Erythroblast (primary cell): Measurements from ENCODE around the gene LGMN.

Experiments
- DNase-seq, 2 experiments: peaks; one replicate each; lab custom pipeline; 2025; lab: John Stamatoyannopoulos, UW
- GATA1 ChIP-seq: IDR thresholded peaks from 2 replicates; pipeline ENCODE4 v1.6.1; 2011; ENCODE audit warnings: low read depth, mild to moderate bottlenecking, control low read depth, low read length, moderate library complexity
- POLR2A ChIP-seq: IDR thresholded peaks from 2 replicates; pipeline ENCODE4 v1.6.1; 2011; ENCODE audit warnings: mild to moderate bottlenecking, low read length

Gene LGMN

GRCh38 chr14:92747701-92748258 is 647 bp downstream of the LGMN start:
- TF ChIP-seq POLR2A (no peak), GATA1 (no peak)
- no peak for DNase-seq

DNA sequence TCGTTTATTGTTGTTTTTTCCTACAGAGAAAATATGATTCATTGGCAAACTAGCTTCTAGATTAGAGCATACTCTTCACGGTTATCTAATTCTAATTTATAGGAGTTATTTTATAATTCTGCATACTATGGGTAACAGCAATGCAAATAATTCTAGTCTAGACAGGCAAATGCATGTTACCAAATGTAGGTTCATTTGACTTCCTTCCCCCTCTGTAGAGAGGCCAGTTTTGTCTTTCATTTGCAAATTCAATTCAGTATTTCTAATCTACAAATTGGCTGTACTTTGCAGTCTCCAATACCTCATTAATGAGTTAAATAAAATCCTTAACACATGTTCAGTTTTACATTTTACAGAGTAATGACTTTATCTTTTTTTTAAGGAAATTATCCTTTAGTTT is 4.2 kb downstream of the LGMN start:
- no peak for DNase-seq
- TF ChIP-seq GATA1: no peak
- no peak for TF ChIP-seq POLR2A

DNA sequence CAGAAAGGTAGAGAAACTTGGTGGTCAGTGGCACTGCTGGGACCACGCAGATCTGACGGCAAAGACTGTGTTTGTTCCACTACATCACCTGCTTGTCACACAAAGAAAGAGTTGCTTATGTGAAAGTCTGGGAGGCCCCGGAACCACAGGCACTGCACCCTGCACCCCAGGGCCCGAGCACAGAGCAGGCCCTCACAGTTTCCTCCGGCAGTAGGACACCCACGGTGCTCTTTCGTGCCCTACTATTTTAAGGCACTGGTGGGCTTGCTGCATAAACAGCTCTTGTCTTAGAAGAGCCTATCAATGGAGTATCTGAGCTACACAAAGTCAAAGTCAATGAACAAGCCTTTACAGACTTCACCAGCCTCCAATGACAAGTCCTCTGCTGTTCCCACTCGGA is 8.0 kb downstream of the LGMN start:
- no peak for DNase-seq
- TF ChIP-seq POLR2A: no peak

DNA sequence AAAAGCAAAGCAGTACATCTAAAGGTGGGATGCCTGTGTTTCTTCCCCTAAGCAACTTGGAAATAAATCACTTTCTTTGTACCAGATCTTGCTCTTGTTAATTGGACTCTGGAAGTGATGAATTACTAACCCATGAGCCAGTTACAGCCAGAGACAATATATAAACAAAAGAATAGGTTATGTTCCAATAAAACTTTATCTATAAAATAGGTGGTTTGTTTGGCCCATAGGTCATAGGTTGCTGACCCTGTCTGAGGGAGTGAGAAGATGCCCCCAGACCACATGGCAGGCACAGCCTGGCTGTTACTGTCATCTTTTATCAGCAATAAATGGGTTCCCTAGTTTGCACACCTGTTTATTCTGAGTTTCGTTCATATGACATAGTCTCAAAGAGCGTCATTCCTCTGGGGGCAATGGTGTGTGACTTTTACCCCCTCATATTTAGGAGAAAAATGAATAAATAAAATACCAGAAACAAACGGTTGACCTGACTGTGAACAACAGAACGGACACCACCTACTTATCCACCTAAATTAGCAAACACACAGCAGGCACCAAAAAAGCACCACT is 10.7 kb downstream of the LGMN start:
- no peak for DNase-seq
- no peak for TF ChIP-seq POLR2A
- no peak for TF ChIP-seq GATA1

- DNase-seq: no peak
- TF ChIP-seq POLR2A (no peak), GATA1 (no peak)
These were observed 11.2 kb downstream of the LGMN start for GRCh38 chr14:92737206-92737605.

DNA sequence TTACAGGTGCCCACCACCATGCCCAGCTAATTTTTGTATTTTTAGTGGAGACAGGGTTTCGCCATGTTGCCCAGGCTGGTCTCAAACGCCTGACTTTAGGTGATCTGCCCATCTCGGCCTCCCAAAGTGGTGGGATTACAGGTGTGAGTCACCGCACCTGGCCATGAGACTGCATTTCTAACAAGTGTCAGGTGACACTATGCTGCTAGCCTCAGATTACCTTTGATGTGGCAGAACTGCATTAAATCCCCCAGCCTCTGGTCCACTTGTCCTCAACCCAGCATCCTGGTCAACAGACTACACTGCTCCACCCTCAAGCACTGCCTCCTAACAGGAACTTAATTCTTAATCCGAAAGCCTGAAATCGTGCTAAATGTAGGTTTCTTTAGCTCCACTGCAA is 13.1 kb downstream of the LGMN start:
- DNase-seq: no peak
- TF ChIP-seq POLR2A (no peak), GATA1 (no peak)

GRCh38 chr14:92734618-92735017 is 13.8 kb downstream of the LGMN start:
- TF ChIP-seq GATA1 (no peak), POLR2A (no peak)
- peak; percentile 48 to 50 for DNase-seq

- TF ChIP-seq GATA1 (no peak), POLR2A (no peak)
- peak; percentile 51 to 77 for DNase-seq
These were observed 15.4 kb downstream of the LGMN start for GRCh38 chr14:92733007-92733406.

- DNase-seq: no peak
- TF ChIP-seq GATA1 (no peak), POLR2A (no peak)
These were observed 16.8 kb downstream of the LGMN start for GRCh38 chr14:92731622-92732115.

DNA sequence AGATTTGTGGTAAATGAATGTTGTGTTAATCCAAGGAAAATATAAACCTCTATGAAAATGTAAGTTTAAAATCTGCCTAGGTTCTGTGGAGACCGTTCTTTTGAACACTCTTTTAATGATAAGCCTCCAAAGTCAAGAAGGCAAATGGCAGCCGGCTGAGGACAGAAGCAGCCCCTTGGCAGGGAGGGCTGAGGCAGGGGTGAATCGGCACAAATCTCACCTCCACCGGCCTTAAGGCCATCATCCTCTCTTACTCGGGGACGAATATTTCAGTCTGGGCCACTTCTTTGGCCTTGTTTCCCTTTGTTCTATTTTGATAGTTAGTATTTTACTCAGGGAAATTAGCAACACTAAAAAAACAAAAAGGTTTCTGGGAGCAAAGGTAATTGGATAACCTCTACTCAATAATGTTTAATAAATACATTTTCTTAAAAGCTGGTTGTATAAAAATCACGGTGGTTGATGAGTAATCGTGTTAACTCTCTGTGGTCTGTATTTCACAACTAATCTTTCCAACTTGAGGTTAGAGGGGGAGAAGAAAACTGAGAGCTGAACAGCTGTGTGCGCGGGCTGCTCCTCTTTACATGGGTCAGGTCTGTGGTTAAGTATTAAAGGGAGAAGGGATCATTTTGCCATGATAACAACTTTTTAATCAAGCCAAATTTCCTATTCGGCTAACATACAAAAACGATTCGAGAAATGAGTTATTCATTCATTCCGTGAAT is 18.6 kb downstream of the LGMN start:
- TF ChIP-seq POLR2A (no peak), GATA1 (no peak)
- DNase-seq: no peak

DNA sequence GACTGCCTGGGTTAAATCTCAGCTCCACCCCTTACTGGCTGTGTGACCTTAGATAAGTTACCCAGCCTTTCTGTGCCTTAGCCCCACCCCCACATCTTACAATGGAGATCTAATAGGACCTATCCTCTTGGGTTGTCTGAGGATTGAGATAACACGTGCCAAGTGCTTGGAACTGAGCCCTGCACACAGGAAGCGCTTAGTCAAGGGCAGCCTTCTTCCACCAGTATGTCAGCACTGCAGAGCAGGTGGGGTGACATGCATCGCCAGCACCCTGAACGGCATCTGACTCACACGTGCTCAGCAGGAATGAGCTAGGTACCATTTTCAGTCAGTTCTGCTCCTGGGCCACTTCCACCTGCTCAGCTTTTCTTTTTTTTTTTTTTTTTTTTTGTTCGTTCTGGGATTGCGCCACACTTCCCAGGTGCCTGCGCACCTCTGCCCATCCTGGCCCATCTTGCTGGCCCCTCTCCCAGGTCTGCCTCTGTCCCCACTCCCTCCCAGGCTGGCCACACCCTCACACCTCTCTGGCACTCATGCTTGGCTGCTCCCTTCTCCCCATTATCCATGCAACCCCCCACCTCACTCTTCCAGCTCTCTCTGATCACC is 19.6 kb downstream of the LGMN start:
- TF ChIP-seq POLR2A (no peak), GATA1 (no peak)
- DNase-seq: peak; percentile 36 to 47

- DNase-seq: no peak
- TF ChIP-seq POLR2A (no peak), GATA1 (no peak)
These were observed 21.5 kb downstream of the LGMN start for GRCh38 chr14:92726933-92727262.

DNA sequence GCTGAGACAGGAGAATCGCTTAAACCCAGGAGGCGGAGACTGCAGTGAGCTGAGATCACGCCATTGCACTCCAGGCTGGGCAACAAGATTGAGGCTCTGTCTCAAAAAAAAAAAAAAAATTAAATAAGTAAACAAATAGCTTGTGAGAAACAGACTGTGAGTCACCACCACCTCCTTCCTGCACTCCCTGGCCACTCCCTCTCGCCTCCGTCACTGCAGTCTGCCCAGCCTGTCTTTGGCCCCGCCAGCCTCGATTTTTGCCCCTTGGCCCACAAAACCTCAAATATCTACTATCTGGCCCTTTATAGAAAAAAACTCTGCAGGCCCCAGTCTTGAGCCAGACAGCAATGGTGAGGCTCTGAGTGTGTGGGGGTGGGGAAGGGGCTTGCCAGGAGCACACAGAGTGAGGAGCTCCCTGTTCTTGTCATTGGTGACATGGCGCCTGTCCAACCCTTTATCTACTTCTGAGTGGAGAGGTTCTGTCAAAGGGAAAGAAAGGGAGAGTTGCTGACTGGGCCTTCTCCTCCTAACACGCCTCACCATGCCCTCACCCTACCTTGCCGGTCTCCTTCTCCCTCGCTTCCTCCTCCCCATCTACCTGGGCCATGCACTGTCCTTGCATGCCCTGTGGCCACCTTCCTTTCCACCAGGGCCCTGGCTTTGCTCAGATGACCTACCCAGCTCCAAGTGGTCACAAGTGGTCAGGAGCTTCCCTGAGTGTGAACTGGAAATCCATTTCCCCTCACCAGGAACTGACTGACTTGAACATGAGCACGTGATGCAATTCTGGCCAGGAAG is 22.1 kb downstream of the LGMN start:
- DNase-seq: peak; percentile 48 to 62

More for the DNA sequence above, 22.1 kb downstream of the LGMN start:
- TF ChIP-seq GATA1 (no peak), POLR2A (no peak)
